Spleen (tissue), 11 donors: ENCODE measurements around the gene PLCB1. TPM values are rescaled to one million over a fixed set of nuclear protein-coding genes. Genes with fewer than 3 reads are reported as not detected.

Experiments
- DNase-seq: peaks from one replicate; pipeline ENCODE4 v3.0.0-alpha.2; 2020
- H3K27ac ChIP-seq, 8 donors: fragments of 200-600 bp; sonication (generic) in 7 of 8; 1 replicate in 4 of 8; 2 replicates in 4 of 8; pipeline versions ENCODE4 v1.5.0 to v1.8.0; 2016 to 2021; ENCODE audit warnings: inconsistent platforms in 4 of 8, mild to moderate bottlenecking in 4 of 8, moderate library complexity in 1 of 8
- H3K27me3 ChIP-seq, 7 donors: fragments of 200-600 bp; sonication (generic) in 6 of 7; replicated peaks in 1 of 7; 1 replicate in 4 of 7; 2 replicates in 3 of 7; pipeline versions ENCODE4 v1.5.0 to v1.8.0; 2016 to 2021; ENCODE audit warnings: inconsistent platforms in 3 of 7, mild to moderate bottlenecking in 1 of 7
- H3K36me3 ChIP-seq, 6 donors: fragments of 200-600 bp; sonication (generic) in 5 of 6; 1 replicate in 4 of 6; 2 replicates in 2 of 6; pipeline versions ENCODE4 v1.5.0 to v1.8.0; 2016 to 2021; ENCODE audit warnings: inconsistent platforms in 2 of 6
- H3K4me1 ChIP-seq, 6 donors: fragments of 200-600 bp; sonication (generic) in 5 of 6; 1 replicate in 3 of 6; 2 replicates in 3 of 6; pipeline versions ENCODE4 v1.5.0 to v1.8.0; 2016 to 2021; ENCODE audit warnings: inconsistent platforms in 3 of 6
- H3K4me3 ChIP-seq, 8 donors: fragments of 200-600 bp; sonication (generic) in 7 of 8; 1 replicate in 4 of 8; 2 replicates in 4 of 8; pipeline versions ENCODE4 v1.5.0 to v1.8.0; 2016 to 2021; ENCODE audit warnings: inconsistent platforms in 4 of 8, mild to moderate bottlenecking in 4 of 8, moderate library complexity in 2 of 8
- H3K9me3 ChIP-seq, 8 donors: fragments of 200-600 bp; sonication (generic) in 7 of 8; 1 replicate in 4 of 8; 2 replicates in 4 of 8; pipeline versions ENCODE4 v1.5.0 to v1.8.0; 2016 to 2021; ENCODE audit warnings: inconsistent platforms in 4 of 8
- CTCF ChIP-seq, 11 experiments: fragments of 200-600 bp in 7 of 11; fragments of 450-650 bp in 4 of 11; sonication (generic) in 4 of 11; IDR thresholded peaks in 8 of 11; conservative IDR thresholded peaks in 3 of 11; 1 replicate in 7 of 11; 2 replicates in 4 of 11; pipeline versions ENCODE4 v1.4.0 to v1.8.0; 2016 to 2021; ENCODE audit warnings: antibody characterized with exemption in 11 of 11, inconsistent platforms in 4 of 11, mild to moderate bottlenecking in 1 of 11
- POLR2A ChIP-seq, 3 donors: fragments of 450-650 bp; IDR thresholded peaks; one replicate each; pipeline ENCODE4 v1.5.1; 2017; ENCODE audit warnings: antibody characterized with exemption in 3 of 3, mild to moderate bottlenecking in 1 of 3
- POLR2AphosphoS5 ChIP-seq, 3 donors: sonication (generic); formaldehyde crosslinking; IDR thresholded peaks; one replicate each; pipeline ENCODE4 v1.5.1; 2017; ENCODE audit warnings: antibody characterized with exemption in 3 of 3
- WGBS, 5 donors: extraction: QIAGEN DNeasy Blood & Tissue Kit in 3 of 5; methylation state at CpG; one replicate each; pipeline versions ENCODE4 v1.1.5 to v1.1.7; 2013 to 2018; 5-methylcytosine and 5-hydroxymethylcytosine counted together
- intact Hi-C: fragments of 100-400 bp; cut with DNase I; formaldehyde crosslinking; loops from one replicate; pipeline ENCODE4 v1.15.0; 2023; ENCODE audit warnings: low total_unique reads
- polyA plus RNA-seq, 3 donors: library from polyadenylated mRNA; stranded (reverse); fragments of 200-250 nt; gene quantifications; one replicate each; pipeline ENCODE4 v1.2.1, GENCODE V29; 2013
- total RNA-seq, 7 donors: library from RNA; depleted of rRNA in 3 of 7; stranded (reverse); fragments of >200 nt in 3 of 7; fragmentation: NEBNext Ultra II Directional in 4 of 7; extraction: Animal tissue kit (Norgen Biotek cat#: 25700) in 4 of 7; gene quantifications; one replicate each; pipeline versions ENCODE4 v1.1.0 to v1.2.1, GENCODE V29; 2016 to 2021
- donor health status: healthy with polysubstance abuse.
- donor health status: DM: no; HTN: no; CAD: no; lungs with moderate emphysema.
- donor health status: DM: no; HTN: no; CAD: no.
- donor health status: Bipolar disorder and iron deficiency.
- donor health status: healthy.
- donor health status: DM: no; HTN: no; CAD: no.
- donor health status: DM: yes; HTN: yes; CAD: no.

PLCB1 gene
- total and polyA plus RNA-seq, 10 donors, result 1.0 to 33.7 (median 16.2) TPM

GRCh38 chr20:8507231-8507630 is 375.2 kb downstream of the PLCB1 start:
- Histone ChIP-seq H3K4me3 (no peak overlapping the region), H3K9me3 (no peaks in the 10 kb centered on the region), H3K36me3 (no peaks in the 10 kb centered on the region), H3K27me3 (no peaks in the 10 kb centered on the region), H3K4me1 (no peaks in the 10 kb centered on the region), H3K27ac (no peak overlapping the region)
- intact Hi-C loops, result no loop called here
- TF ChIP-seq POLR2A (IDR thresholded peaks at IDR 0.05) (no peak), CTCF (IDR thresholded peaks at IDR 0.05 in 8 of 11, conservative IDR thresholded peaks at IDR 0.05 in 3 of 11) (no peak), POLR2AphosphoS5 (IDR thresholded peaks at IDR 0.05) (no peak)
- no peak for DNase-seq
- WGBS, 5 donors, result 86 to 97% (median 94%) methylated on average over 3 of the region's 3 CpGs

- no peaks in the 10 kb centered on the region for H3K9me3 ChIP-seq
- intact Hi-C loops, result no loop called here
- H3K36me3 ChIP-seq, result no peaks in the 10 kb centered on the region
- no peak overlapping the region for H3K4me3 ChIP-seq
- 84 to 100% (median 97%) methylated on average over 1 of the region's 1 CpG for WGBS, 5 donors
- no peaks in the 10 kb centered on the region for H3K27me3 ChIP-seq
- H3K4me1 ChIP-seq, result no peaks in the 10 kb centered on the region
- no peak for TF ChIP-seq POLR2AphosphoS5 (IDR thresholded peaks at IDR 0.05)
- TF ChIP-seq CTCF (IDR thresholded peaks at IDR 0.05 in 8 of 11, conservative IDR thresholded peaks at IDR 0.05 in 3 of 11), result no peak
- no peak for TF ChIP-seq POLR2A (IDR thresholded peaks at IDR 0.05)
- no peak overlapping the region for H3K27ac ChIP-seq
- no peak for DNase-seq
Observed at GRCh38 chr20:8509809-8510208, 377.7 kb downstream of the PLCB1 start.

- no peaks in the 10 kb centered on the region for H3K36me3 ChIP-seq
- no peaks in the 10 kb centered on the region for H3K27me3 ChIP-seq
- H3K27ac ChIP-seq, result no peak overlapping the region
- intact Hi-C loops, result no loop called here
- no peaks in the 10 kb centered on the region for H3K4me1 ChIP-seq
- no peak for DNase-seq
- no peak overlapping the region for H3K4me3 ChIP-seq
- no peak for TF ChIP-seq POLR2AphosphoS5 (IDR thresholded peaks at IDR 0.05)
- no peak for TF ChIP-seq POLR2A (IDR thresholded peaks at IDR 0.05)
- TF ChIP-seq CTCF (IDR thresholded peaks at IDR 0.05 in 8 of 11, conservative IDR thresholded peaks at IDR 0.05 in 3 of 11), result no peak
- H3K9me3 ChIP-seq, result peaks cover 0 to 3% (median 0%) of the 10 kb centered on the region in 8 donors
Observed at GRCh38 chr20:8510808-8511207, 378.7 kb downstream of the PLCB1 start.

GRCh38 chr20:8512003-8512402 is 379.9 kb downstream of the PLCB1 start:
- Histone ChIP-seq H3K4me3 (no peak overlapping the region), H3K36me3 (no peaks in the 10 kb centered on the region), H3K4me1 (no peaks in the 10 kb centered on the region), H3K27ac (no peak overlapping the region), H3K27me3 (no peaks in the 10 kb centered on the region), H3K9me3 (peaks cover 0 to 4% (median 0%) of the 10 kb centered on the region in 8 donors)
- TF ChIP-seq POLR2A (IDR thresholded peaks at IDR 0.05) (no peak), CTCF (IDR thresholded peaks at IDR 0.05 in 8 of 11, conservative IDR thresholded peaks at IDR 0.05 in 3 of 11) (no peak), POLR2AphosphoS5 (IDR thresholded peaks at IDR 0.05) (no peak)
- no peak for DNase-seq
- 86 to 95% (median 90%) methylated on average over 5 of the region's 5 CpGs for WGBS, 5 donors
- intact Hi-C loops, result no loop called here
